GM12878 (cell line): ENCODE measurements around the gene ENDOD1. TPM values are rescaled to one million over a fixed set of nuclear protein-coding genes. Genes with fewer than 3 reads are reported as not detected.

Source experiments
- ATAC-seq: fragments of 200-7000 bp; cut with Tn5 transposase; 3 replicates; pipeline ENCODE4 v1.9.1; 2020; ENCODE audit warnings: mild to moderate bottlenecking, moderate library complexity
- BruUV-seq: library from RNA; stranded (reverse); fragments of 400-500 nt; replicated peaks from 2 replicates; lab custom pipeline; 2021; lab: Mats Ljungman, UMichigan
- CTCF ChIA-PET: fragments of 300-600 bp; sonication (Branson Sonifier 250); formaldehyde crosslinking; extraction: SDS; loops from one replicate; lab custom pipeline; 2021; ENCODE audit warnings: inconsistent platforms; lab: Yijun Ruan, JAX
- POLR2A ChIA-PET: fragments of 350-600 bp; formaldehyde crosslinking; extraction: SDS; loops from one replicate; lab custom pipeline; 2021; ENCODE audit warnings: inconsistent platforms; lab: Charles Lee
- RAD21 ChIA-PET: fragments of 300-600 bp; sonication (Branson Sonifier 250); formaldehyde crosslinking; loops from one replicate; lab custom pipeline; 2023; ENCODE audit warnings: antibody characterized with exemption; ENCODE audit not compliant: unreplicated experiment; lab: Charles Lee
- SMC1A ChIA-PET: fragments of 300-600 bp; sonication (Branson Sonifier 250); formaldehyde crosslinking; loops from one replicate; lab custom pipeline; 2023; ENCODE audit not compliant: unreplicated experiment, uncharacterized antibody; lab: Charles Lee
- DNase-seq: peaks from one replicate; pipeline ENCODE4 v3.0.0-alpha.2; 2011; ENCODE audit warnings: low read depth, low spot score
- FAIRE-seq: peaks from 3 replicates; lab custom pipeline; 2011; peaks lifted over from hg19 to GRCh38; lab: Jason Lieb, UNC
- H2AFZ ChIP-seq: 2 replicates; pipeline ENCODE4 v1.6.0; 2011; ENCODE audit warnings: low read depth, low read length, control low read depth; ENCODE audit not compliant: control insufficient read depth
- H3K27ac ChIP-seq: 2 replicates; pipeline ENCODE4 v1.5.1; 2011; ENCODE audit warnings: control low read depth; ENCODE audit not compliant: control insufficient read depth, insufficient read depth
- H3K27me3 ChIP-seq, 2 experiments: replicated peaks in 1 of 2; 2 replicates each; pipeline versions ENCODE4 v1.6.0 to v1.6.1; 2011; ENCODE audit warnings: low read length in 1 of 2; ENCODE audit not compliant: control insufficient read depth in 2 of 2, insufficient read depth in 2 of 2
- H3K36me3 ChIP-seq, 2 experiments: 2 replicates each; pipeline ENCODE4 v1.5.1; 2011; ENCODE audit warnings: low read length in 1 of 2; ENCODE audit not compliant: control insufficient read depth in 2 of 2, insufficient read depth in 2 of 2
- H3K4me1 ChIP-seq: 2 replicates; pipeline ENCODE4 v1.6.1; 2011; ENCODE audit warnings: mild to moderate bottlenecking, low read length, moderate library complexity, mixed read lengths; ENCODE audit not compliant: control insufficient read depth, insufficient read depth
- H3K4me2 ChIP-seq: 2 replicates; pipeline ENCODE4 v1.6.0; 2011; ENCODE audit warnings: control low read depth; ENCODE audit not compliant: control insufficient read depth, insufficient read depth
- H3K4me3 ChIP-seq: fragments of 200-600 bp; sonication (generic); 2 replicates; pipeline ENCODE4 v1.5.1; 2016
- H3K79me2 ChIP-seq: 2 replicates; pipeline ENCODE4 v1.6.0; 2011; ENCODE audit warnings: low read length; ENCODE audit not compliant: control insufficient read depth, insufficient read depth
- H3K9ac ChIP-seq: 2 replicates; pipeline ENCODE4 v1.8.0; 2011; ENCODE audit warnings: low read length, control low read depth, mixed read lengths; ENCODE audit not compliant: control insufficient read depth, insufficient read depth
- H3K9me3 ChIP-seq: replicated peaks from 3 replicates; pipeline ENCODE4 v1.5.1; 2011; ENCODE audit warnings: mild to moderate bottlenecking, low read length; ENCODE audit not compliant: control insufficient read depth, insufficient read depth
- H4K20me1 ChIP-seq: 2 replicates; pipeline ENCODE4 v1.6.0; 2011; ENCODE audit not compliant: control insufficient read depth, insufficient read depth
- BMI1 ChIP-seq: fragments of 450-650 bp; IDR thresholded peaks from 2 replicates; pipeline ENCODE4 v1.6.1; 2016; ENCODE audit warnings: mild to moderate bottlenecking, moderate library complexity, borderline replicate concordance
- E2F8 ChIP-seq: fragments of 450-650 bp; IDR thresholded peaks from 2 replicates; pipeline ENCODE4 v1.6.1; 2018; ENCODE audit warnings: mild to moderate bottlenecking, low read depth, moderate library complexity; ENCODE audit not compliant: partially characterized antibody
- WRNIP1 ChIP-seq: IDR thresholded peaks from 2 replicates; pipeline ENCODE4 v1.6.1; 2011; ENCODE audit warnings: low read depth, low read length, improper control_type of control experiment, borderline replicate concordance
- ZNF592 ChIP-seq: fragments of 450-650 bp; IDR thresholded peaks from 2 replicates; pipeline ENCODE4 v1.6.1; 2017; ENCODE audit warnings: mild to moderate bottlenecking, moderate library complexity
- ZSCAN29 ChIP-seq: fragments of 450-650 bp; IDR thresholded peaks from 2 replicates; pipeline ENCODE4 v1.6.1; 2017; ENCODE audit warnings: mild to moderate bottlenecking, moderate library complexity
- WGBS: methylation state at CpG from one replicate; pipeline ENCODE4 v1.1.6; 2016; ENCODE audit warnings: low lambda C conversion rate; ENCODE audit not compliant: insufficient replicate concordance, insufficient coverage; ENCODE audit errors: missing lambda C conversion rate; 5-methylcytosine and 5-hydroxymethylcytosine counted together
- in situ Hi-C: fragments of 300-500 bp; cut with MboI; formaldehyde crosslinking; loops from 9 replicates; pipeline ENCODE4 v1.14.3; 2018; ENCODE audit warnings: mixed read lengths
- intact Hi-C: fragments of 100-400 bp; cut with micrococcal nuclease; formaldehyde crosslinking; loops from one replicate; pipeline ENCODE4 v1.14.2; 2022; ENCODE audit not compliant: unreplicated experiment
- polyA plus RNA-seq, 11 experiments: library from polyadenylated mRNA; depleted of rRNA in 4 of 11; unstranded in 6 of 11; stranded (reverse) in 5 of 11; fragments of >200 nt; fragmentation: Nextera tagmentation in 4 of 11; fragmentation: Illumina TruSeq in 1 of 11; extraction: Ambion mirVana in 4 of 11; extraction: Trizol in 1 of 11; gene quantifications; 1 replicate in 1 of 11; 2 replicates in 10 of 11; pipeline versions ENCODE4 v1.2.1 to v1.2.3, GENCODE V29; 2011 to 2016; ENCODE audit warnings: inconsistent platforms in 2 of 11, missing spikeins in 2 of 11, low read depth in 1 of 11
- total RNA-seq, 4 experiments: library from RNA; depleted of rRNA in 3 of 4; stranded (reverse); fragments of >200 nt in 3 of 4; fragmentation: Illumina TruSeq in 1 of 4; extraction: Trizol in 1 of 4; gene quantifications; 2 replicates each; pipeline versions ENCODE4 v1.2.1 to v1.2.3, GENCODE V29; 2013 to 2021
- TF ChIP-seq, protein P1 (sequence below): fragments of 450-650 bp; IDR thresholded peaks from 2 replicates; pipeline ENCODE4 v1.6.1; 2017; ENCODE audit warnings: mild to moderate bottlenecking, moderate library complexity
- TF ChIP-seq, protein P2 (sequence below): IDR thresholded peaks from 2 replicates; pipeline ENCODE4 v1.6.1; 2012; ENCODE audit warnings: mild to moderate bottlenecking, low read depth, low read length

Gene ENDOD1
- total and polyA plus RNA-seq, 10 of the 15 experiments (the other 5 are each of a cell fraction or from before 2014, with no cell fraction given): 6.0 to 30.0 (median 12.1) TPM

GRCh38 chr11:95081412-95081811, 8.2 kb upstream of the ENDOD1 start:
- SMC1A ChIA-PET: interaction anchor here (1.1 to 8.7 kb wide), 5 partner anchors 9 to 16 kb away, joined by 3 to 85 read pairs (median 6); partner anchors contain the start of gene SRSF8
- RAD21 ChIA-PET: interaction anchor here (1.2 to 2.0 kb wide), 3 partner anchors 8 to 11 kb away, joined by 4 to 6 read pairs (median 6); partner anchors contain the start of gene ENDOD1
- no peaks in the 10 kb centered on the region for H3K27me3 ChIP-seq
- H4K20me1 ChIP-seq: no peaks in the 10 kb centered on the region
- BruUV-seq: no TSS peak
- H3K9ac ChIP-seq: no peak overlapping the region
- H3K4me3 ChIP-seq: no peak overlapping the region
- WGBS: 67% methylated on average over 4 of the region's 4 CpGs
- no peaks in the 10 kb centered on the region for H3K36me3 ChIP-seq
- no peak overlapping the region for H3K27ac ChIP-seq
- H3K4me2 ChIP-seq: no peak overlapping the region
- no peak overlapping the region for H2AFZ ChIP-seq
- H3K79me2 ChIP-seq: no peaks in the 10 kb centered on the region
- POLR2A ChIA-PET: interaction anchor here (1.0 to 2.3 kb wide), 2 partner anchors 10 to 13 kb away, joined by 4 to 7 read pairs; no protein-coding TSS in a partner anchor
- ATAC-seq (no peak), DNase-seq (no peak), FAIRE-seq (no peak)
- in situ Hi-C loops: no loop called here
- no peaks in the 10 kb centered on the region for H3K9me3 ChIP-seq
- peaks cover 5% of the 10 kb centered on the region; the same call in 1 of the 2 replicates for H3K4me1 ChIP-seq
- CTCF ChIA-PET: interaction anchor here (1.1 to 4.1 kb wide), 6 partner anchors 12 to 64 kb away, joined by 3 to 37 read pairs (median 4); no protein-coding TSS in a partner anchor
- intact Hi-C loops: no loop called here
- TF ChIP-seq WRNIP1: no peak
- TF ChIP-seq E2F8: no peak
- no peak for TF ChIP-seq ZSCAN29
- TF ChIP-seq, protein P1, sequence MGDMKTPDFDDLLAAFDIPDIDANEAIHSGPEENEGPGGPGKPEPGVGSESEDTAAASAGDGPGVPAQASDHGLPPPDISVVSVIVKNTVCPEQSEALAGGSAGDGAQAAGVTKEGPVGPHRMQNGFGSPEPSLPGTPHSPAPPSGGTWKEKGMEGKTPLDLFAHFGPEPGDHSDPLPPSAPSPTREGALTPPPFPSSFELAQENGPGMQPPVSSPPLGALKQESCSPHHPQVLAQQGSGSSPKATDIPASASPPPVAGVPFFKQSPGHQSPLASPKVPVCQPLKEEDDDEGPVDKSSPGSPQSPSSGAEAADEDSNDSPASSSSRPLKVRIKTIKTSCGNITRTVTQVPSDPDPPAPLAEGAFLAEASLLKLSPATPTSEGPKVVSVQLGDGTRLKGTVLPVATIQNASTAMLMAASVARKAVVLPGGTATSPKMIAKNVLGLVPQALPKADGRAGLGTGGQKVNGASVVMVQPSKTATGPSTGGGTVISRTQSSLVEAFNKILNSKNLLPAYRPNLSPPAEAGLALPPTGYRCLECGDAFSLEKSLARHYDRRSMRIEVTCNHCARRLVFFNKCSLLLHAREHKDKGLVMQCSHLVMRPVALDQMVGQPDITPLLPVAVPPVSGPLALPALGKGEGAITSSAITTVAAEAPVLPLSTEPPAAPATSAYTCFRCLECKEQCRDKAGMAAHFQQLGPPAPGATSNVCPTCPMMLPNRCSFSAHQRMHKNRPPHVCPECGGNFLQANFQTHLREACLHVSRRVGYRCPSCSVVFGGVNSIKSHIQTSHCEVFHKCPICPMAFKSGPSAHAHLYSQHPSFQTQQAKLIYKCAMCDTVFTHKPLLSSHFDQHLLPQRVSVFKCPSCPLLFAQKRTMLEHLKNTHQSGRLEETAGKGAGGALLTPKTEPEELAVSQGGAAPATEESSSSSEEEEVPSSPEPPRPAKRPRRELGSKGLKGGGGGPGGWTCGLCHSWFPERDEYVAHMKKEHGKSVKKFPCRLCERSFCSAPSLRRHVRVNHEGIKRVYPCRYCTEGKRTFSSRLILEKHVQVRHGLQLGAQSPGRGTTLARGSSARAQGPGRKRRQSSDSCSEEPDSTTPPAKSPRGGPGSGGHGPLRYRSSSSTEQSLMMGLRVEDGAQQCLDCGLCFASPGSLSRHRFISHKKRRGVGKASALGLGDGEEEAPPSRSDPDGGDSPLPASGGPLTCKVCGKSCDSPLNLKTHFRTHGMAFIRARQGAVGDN: no peak
- no peak for TF ChIP-seq ZNF592
- TF ChIP-seq, protein P2, sequence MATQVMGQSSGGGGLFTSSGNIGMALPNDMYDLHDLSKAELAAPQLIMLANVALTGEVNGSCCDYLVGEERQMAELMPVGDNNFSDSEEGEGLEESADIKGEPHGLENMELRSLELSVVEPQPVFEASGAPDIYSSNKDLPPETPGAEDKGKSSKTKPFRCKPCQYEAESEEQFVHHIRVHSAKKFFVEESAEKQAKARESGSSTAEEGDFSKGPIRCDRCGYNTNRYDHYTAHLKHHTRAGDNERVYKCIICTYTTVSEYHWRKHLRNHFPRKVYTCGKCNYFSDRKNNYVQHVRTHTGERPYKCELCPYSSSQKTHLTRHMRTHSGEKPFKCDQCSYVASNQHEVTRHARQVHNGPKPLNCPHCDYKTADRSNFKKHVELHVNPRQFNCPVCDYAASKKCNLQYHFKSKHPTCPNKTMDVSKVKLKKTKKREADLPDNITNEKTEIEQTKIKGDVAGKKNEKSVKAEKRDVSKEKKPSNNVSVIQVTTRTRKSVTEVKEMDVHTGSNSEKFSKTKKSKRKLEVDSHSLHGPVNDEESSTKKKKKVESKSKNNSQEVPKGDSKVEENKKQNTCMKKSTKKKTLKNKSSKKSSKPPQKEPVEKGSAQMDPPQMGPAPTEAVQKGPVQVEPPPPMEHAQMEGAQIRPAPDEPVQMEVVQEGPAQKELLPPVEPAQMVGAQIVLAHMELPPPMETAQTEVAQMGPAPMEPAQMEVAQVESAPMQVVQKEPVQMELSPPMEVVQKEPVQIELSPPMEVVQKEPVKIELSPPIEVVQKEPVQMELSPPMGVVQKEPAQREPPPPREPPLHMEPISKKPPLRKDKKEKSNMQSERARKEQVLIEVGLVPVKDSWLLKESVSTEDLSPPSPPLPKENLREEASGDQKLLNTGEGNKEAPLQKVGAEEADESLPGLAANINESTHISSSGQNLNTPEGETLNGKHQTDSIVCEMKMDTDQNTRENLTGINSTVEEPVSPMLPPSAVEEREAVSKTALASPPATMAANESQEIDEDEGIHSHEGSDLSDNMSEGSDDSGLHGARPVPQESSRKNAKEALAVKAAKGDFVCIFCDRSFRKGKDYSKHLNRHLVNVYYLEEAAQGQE: no peak
- TF ChIP-seq BMI1: no peak
